Ovary (tissue), 9 donors: Measurements from ENCODE around the gene UST. TPM values are rescaled to one million over a fixed set of nuclear protein-coding genes. Genes with fewer than 3 reads are reported as not detected.

ENCODE experiments used
- DNase-seq, 5 donors: peaks; one replicate each; pipeline ENCODE4 v3.0.0-alpha.2; 2019 to 2020
- H3K27ac ChIP-seq, 2 donors: fragments of 200-600 bp; one replicate each; pipeline versions ENCODE4 v1.5.1 to v1.8.0; 2019 to 2022
- H3K27me3 ChIP-seq: fragments of 200-600 bp; one replicate; pipeline ENCODE4 v1.8.0; 2022
- H3K36me3 ChIP-seq: fragments of 200-600 bp; sonication (generic); one replicate; pipeline ENCODE4 v1.5.1; 2019
- H3K4me1 ChIP-seq: one replicate; pipeline ENCODE4 v1.8.1; 2013; ENCODE audit warnings: mild to moderate bottlenecking, moderate library complexity; ENCODE audit not compliant: insufficient read depth
- H3K4me3 ChIP-seq: fragments of 200-600 bp; sonication (generic); one replicate; pipeline ENCODE4 v1.5.1; 2017
- H3K9me3 ChIP-seq, 2 donors: fragments of 200-600 bp in 1 of 2; sonication (generic) in 1 of 2; one replicate each; pipeline versions ENCODE4 v1.5.1 to v1.8.1; 2013 to 2019; ENCODE audit warnings: mild to moderate bottlenecking in 1 of 2, moderate library complexity in 1 of 2
- CTCF ChIP-seq, 3 donors: fragments of 450-650 bp in 2 of 3; fragments of 200-600 bp in 1 of 3; IDR thresholded peaks; one replicate each; pipeline versions ENCODE4 v1.5.1 to v1.8.0; 2016 to 2022; ENCODE audit warnings: antibody characterized with exemption in 3 of 3, mild to moderate bottlenecking in 1 of 3
- EP300 ChIP-seq: sonication (generic); formaldehyde crosslinking; IDR thresholded peaks from one replicate; pipeline ENCODE4 v1.6.1; 2017; ENCODE audit warnings: antibody characterized with exemption
- POLR2A ChIP-seq: fragments of 450-650 bp; IDR thresholded peaks from one replicate; pipeline ENCODE4 v1.6.1; 2017; ENCODE audit warnings: antibody characterized with exemption, mild to moderate bottlenecking, moderate library complexity
- WGBS, 3 donors: extraction: QIAGEN DNeasy Blood & Tissue Kit in 1 of 3; methylation state at CpG; one replicate each; pipeline versions ENCODE4 v1.1.5 to v1.1.7; 2013 to 2017; 5-methylcytosine and 5-hydroxymethylcytosine counted together
- intact Hi-C, 4 donors: fragments of 100-400 bp; cut with DNase I; formaldehyde crosslinking; loops; one replicate each; pipeline versions ENCODE4 v1.11.0 to v1.15.1; 2022 to 2023
- polyA plus RNA-seq, 2 donors: library from polyadenylated mRNA; stranded (reverse); fragments of 200-250 nt in 1 of 2; fragments of 350-450 nt in 1 of 2; fragmentation: Illumina TruSeq in 1 of 2; extraction: RNeasy Lipid Tissue Mini Kit (QIAGEN cat#74804) in 1 of 2; gene quantifications; one replicate each; pipeline ENCODE4 v1.2.3, GENCODE V29; 2013 to 2014
- total RNA-seq, 7 donors: library from RNA; depleted of rRNA in 2 of 7; stranded (reverse); fragments of >200 nt in 2 of 7; fragmentation: NEBNext Ultra II Directional in 3 of 7; extraction: Animal tissue kit (Norgen Biotek cat#: 25700) in 3 of 7; gene quantifications; one replicate each; pipeline versions ENCODE4 v1.1.0 to v1.2.4, GENCODE V29; 2016 to 2023
- donor health status: DM: no; HTN: no; CAD: no; lungs with moderate emphysema.
- donor health status: DM: no; HTN: no; CAD: no.
- donor health status: Bipolar disorder and iron deficiency.
- donor health status: DM: yes; HTN: yes; CAD: no.
- donor health status: DM: no; HTN: no; CAD: no.
- donor health status: DM: yes; HTN: yes; CAD: no.

UST gene
- total and polyA plus RNA-seq, 9 donors = 11.8 to 20.1 (median 16.5) TPM

- TF ChIP-seq POLR2A (no peak), EP300 (no peak), CTCF (IDR thresholded peaks at IDR 0.05) (no peak)
- H3K27me3 ChIP-seq = no peaks in the 10 kb centered on the region
- intact Hi-C loops = no loop called here
- 95 to 100% (median 97%) methylated on average over 1 of the region's 1 CpG for WGBS, 3 donors
- H3K4me3 ChIP-seq = no peak overlapping the region
- DNase-seq = no peak
- H3K9me3 ChIP-seq = no peaks in the 10 kb centered on the region
- H3K36me3 ChIP-seq = no peaks in the 10 kb centered on the region
- no peak overlapping the region for H3K27ac ChIP-seq
- H3K4me1 ChIP-seq = no peaks in the 10 kb centered on the region
Observed at GRCh38 chr6:148927586-148927985, 180.8 kb downstream of the UST start.

GRCh38 chr6:148928811-148929210 is 182.0 kb downstream of the UST start:
- TF ChIP-seq POLR2A = no peak
- no peak for TF ChIP-seq EP300
- no peak for TF ChIP-seq CTCF (IDR thresholded peaks at IDR 0.05)
- 95 to 97% (median 95%) methylated on average over 1 of the region's 1 CpG for WGBS, 3 donors
- intact Hi-C loops = no loop called here

GRCh38 chr6:148932208-148932607 is 185.4 kb downstream of the UST start:
- no peak overlapping the region for H3K4me3 ChIP-seq
- intact Hi-C loops = loop anchor here in 1 of 4 donors (5.0 kb wide), 1 partner anchor 95 kb away; no protein-coding TSS in a partner anchor
- H3K27ac ChIP-seq = no peak overlapping the region
- no peaks in the 10 kb centered on the region for H3K9me3 ChIP-seq
- TF ChIP-seq EP300 (no peak), POLR2A (no peak), CTCF (IDR thresholded peaks at IDR 0.05) (no peak)
- no peaks in the 10 kb centered on the region for H3K27me3 ChIP-seq
- H3K4me1 ChIP-seq = peaks cover 3% of the 10 kb centered on the region
- no peak for DNase-seq
- 82 to 87% (median 85%) methylated on average over 1 of the region's 1 CpG for WGBS, 3 donors
- H3K36me3 ChIP-seq = no peaks in the 10 kb centered on the region

More at GRCh38 chr6:148928811-148929210, 182.0 kb downstream of the UST start:
- Histone ChIP-seq H3K9me3 (no peaks in the 10 kb centered on the region), H3K27ac (no peak overlapping the region), H3K4me1 (no peaks in the 10 kb centered on the region), H3K36me3 (no peaks in the 10 kb centered on the region), H3K4me3 (no peak overlapping the region), H3K27me3 (no peaks in the 10 kb centered on the region)
- DNase-seq = no peak

GRCh38 chr6:148932731-148933130 is 185.9 kb downstream of the UST start:
- no peaks in the 10 kb centered on the region for H3K9me3 ChIP-seq
- H3K36me3 ChIP-seq = no peaks in the 10 kb centered on the region
- intact Hi-C loops = loop anchor here in 1 of 4 donors (5.0 kb wide), 1 partner anchor 95 kb away; no protein-coding TSS in a partner anchor
- WGBS, 3 donors = 92 to 97% (median 94%) methylated on average over 4 of the region's 4 CpGs
- peaks cover 3% of the 10 kb centered on the region for H3K4me1 ChIP-seq
- TF ChIP-seq EP300 = no peak
- no peak for TF ChIP-seq CTCF (IDR thresholded peaks at IDR 0.05)
- no peak for TF ChIP-seq POLR2A
- no peak overlapping the region for H3K4me3 ChIP-seq
- H3K27me3 ChIP-seq = no peaks in the 10 kb centered on the region
- DNase-seq = no peak
- no peak overlapping the region for H3K27ac ChIP-seq
